GM10266 (cell line): ENCODE data around the gene PHF10.

Experiments used
- DNase-seq: peaks from one replicate; pipeline ENCODE4 v3.0.0; 2012; ENCODE audit errors: extremely low spot score
- CTCF ChIP-seq: IDR thresholded peaks from 2 replicates; pipeline ENCODE4 v1.5.1; 2012; ENCODE audit warnings: mild to moderate bottlenecking, low read depth; ENCODE audit not compliant: control insufficient read depth, insufficient read depth; ENCODE audit errors: missing control alignments

The PHF10 gene

GRCh38 chr6:169738204-169738975, 14.1 kb upstream of the PHF10 start:
- no peak for TF ChIP-seq CTCF
- no peak for DNase-seq

GRCh38 chr6:169729961-169730360, 5.7 kb upstream of the PHF10 start:
- no peak for DNase-seq
- TF ChIP-seq CTCF = no peak

- no peak for TF ChIP-seq CTCF
- no peak for DNase-seq
Measured at GRCh38 chr6:169726963-169727362, 2.7 kb upstream of the PHF10 start.

- TF ChIP-seq CTCF = no peak
- no peak for DNase-seq
Measured at GRCh38 chr6:169726049-169726400, 1.7 kb upstream of the PHF10 start.

- no peak for DNase-seq
- TF ChIP-seq CTCF = no peak
Measured at GRCh38 chr6:169725125-169726048, 1.1 kb upstream of the PHF10 start.

GRCh38 chr6:169723991-169724493, 258 bp downstream of the PHF10 start:
- peak; percentile 8 for TF ChIP-seq CTCF
- DNase-seq = peak; percentile 85
